T-cell (primary cell): ENCODE data around the gene NNT. TPM values are rescaled to one million over a fixed set of nuclear protein-coding genes. Genes with fewer than 3 reads are reported as not detected.

ENCODE experiments used
- ATAC-seq, 4 experiments: fragments of 200-7000 bp in 3 of 4; fragments of 150-1000 bp in 1 of 4; cut with Tn5 transposase; replicated peaks in 1 of 4; 1 replicate in 3 of 4; 2 replicates in 1 of 4; pipeline ENCODE4 v1.10.0; 2021; ENCODE audit warnings: moderate library complexity in 3 of 4, mild to moderate bottlenecking in 2 of 4, moderate number of reproducible peaks in 1 of 4
- CTCF ChIA-PET, 2 donors: fragments of 300-600 bp; sonication (Branson Sonifier 250); formaldehyde crosslinking; loops; one replicate each; lab custom pipeline; 2022; ENCODE audit warnings: antibody characterized with exemption in 2 of 2; lab: Charles Lee
- POLR2A ChIA-PET, 2 donors: fragments of 300-600 bp; sonication (Branson Sonifier 250); formaldehyde crosslinking; loops; one replicate each; lab custom pipeline; 2022; ENCODE audit warnings: antibody characterized with exemption in 2 of 2; lab: Charles Lee
- DNase-seq, 35 experiments: peaks; one replicate each; pipeline versions ENCODE4 v3.0.0 to v3.0.0-alpha.2; 2013 to 2023
- H3K27ac ChIP-seq: one replicate; pipeline ENCODE4 v1.5.1; 2013; ENCODE audit warnings: low read length
- H3K27me3 ChIP-seq, 2 experiments: replicated peaks in 1 of 2; 1 replicate in 1 of 2; 2 replicates in 1 of 2; pipeline versions ENCODE4 v1.6.1 to v1.7.0; 2013; ENCODE audit warnings: low read length in 1 of 2, mixed read lengths in 1 of 2; ENCODE audit not compliant: control insufficient read depth in 2 of 2, insufficient read depth in 2 of 2; ENCODE audit errors: extremely low read depth in 1 of 2
- H3K36me3 ChIP-seq, 2 donors: 1 replicate in 1 of 2; 2 replicates in 1 of 2; pipeline versions ENCODE4 v1.6.1 to v1.7.0; 2013; ENCODE audit warnings: low read length in 1 of 2; ENCODE audit not compliant: control insufficient read depth in 2 of 2, insufficient read depth in 1 of 2; ENCODE audit errors: extremely low read depth in 1 of 2
- H3K4me1 ChIP-seq, 2 experiments: 1 replicate in 1 of 2; 2 replicates in 1 of 2; pipeline versions ENCODE4 v1.6.1 to v1.7.0; 2013; ENCODE audit warnings: low read length in 2 of 2, mixed read lengths in 1 of 2; ENCODE audit not compliant: insufficient read depth in 2 of 2, control insufficient read depth in 1 of 2; ENCODE audit errors: extremely low read depth in 1 of 2
- H3K4me3 ChIP-seq, 2 donors: 1 replicate in 1 of 2; 2 replicates in 1 of 2; pipeline versions ENCODE4 v1.5.1 to v1.7.0; 2013; ENCODE audit warnings: mild to moderate bottlenecking in 2 of 2, low read length in 1 of 2, moderate library complexity in 1 of 2; ENCODE audit not compliant: control insufficient read depth in 1 of 2; ENCODE audit errors: extremely low read depth in 1 of 2
- H3K9me3 ChIP-seq: 2 replicates; pipeline ENCODE4 v1.7.0; 2013
- H3K27ac Mint-ChIP-seq, 2 donors: one replicate each; pipeline ENCODE4 v1.8.0; 2020 to 2021; ENCODE audit warnings: mild to moderate bottlenecking in 2 of 2, mixed read lengths in 2 of 2
- H3K27me3 Mint-ChIP-seq, 2 donors: one replicate each; pipeline ENCODE4 v1.8.0; 2021 to 2022; ENCODE audit warnings: mixed read lengths in 2 of 2
- H3K36me3 Mint-ChIP-seq: one replicate; pipeline ENCODE4 v1.8.0; 2021; ENCODE audit warnings: mixed read lengths
- H3K4me1 Mint-ChIP-seq, 3 donors: one replicate each; pipeline ENCODE4 v1.8.0; 2020 to 2022; ENCODE audit warnings: mixed read lengths in 3 of 3, mild to moderate bottlenecking in 1 of 3
- H3K4me3 Mint-ChIP-seq, 3 donors: one replicate each; pipeline ENCODE4 v1.8.0; 2020 to 2022; ENCODE audit warnings: mild to moderate bottlenecking in 3 of 3, mixed read lengths in 3 of 3, moderate library complexity in 3 of 3
- H3K9me3 Mint-ChIP-seq, 3 donors: one replicate each; pipeline ENCODE4 v1.8.0; 2020 to 2022; ENCODE audit warnings: mixed read lengths in 3 of 3
- WGBS: methylation state at CpG from one replicate; pipeline ENCODE4 v1.1.5; 2013; ENCODE audit warnings: missing lambda C conversion rate; ENCODE audit not compliant: insufficient coverage; 5-methylcytosine and 5-hydroxymethylcytosine counted together
- total RNA-seq, 35 experiments: library from RNA in 6 of 35; stranded (reverse) in 6 of 35; fragments of 120-200 nt in 1 of 35; gene quantifications; one replicate each; pipeline versions ENCODE4 v1.2.1 to v1.2.4 and lab custom pipeline; 2013 to 2026

The NNT gene
- total RNA-seq, 5 donors from 2014 or later (not counting 1 experiment from before 2014, with no cell fraction given): 49.3 to 56.3 (median 52.6) TPM

GRCh38 chr5:43627028-43627427 is 24.0 kb downstream of the NNT start:
- Histone ChIP-seq H3K27me3 (no peaks in the 10 kb centered on the region), H3K27ac (no peak overlapping the region), H3K4me1 (peaks cover 0 to 3% of the 10 kb centered on the region in 2 experiments), H3K4me3 (no peak overlapping the region), H3K9me3 (no peaks in the 10 kb centered on the region), H3K36me3 (peaks cover 2 to 28% of the 10 kb centered on the region in 2 donors)
- no peaks in the 10 kb centered on the region for H3K9me3 Mint-ChIP-seq
- ATAC-seq (peak in 1 of 4 experiments; percentile 38), DNase-seq (peak in 1 of 35 experiments; percentile 29)
- H3K27ac Mint-ChIP-seq: no peak overlapping the region
- ChIA-PET POLR2A (interaction anchor here in 1 of 2 donors (0.6 kb wide), 1 partner anchor 407 kb away, joined by 4 read pairs; no protein-coding TSS in a partner anchor), CTCF (no interaction called here)
- no peak overlapping the region for H3K4me3 Mint-ChIP-seq
- no peaks in the 10 kb centered on the region for H3K27me3 Mint-ChIP-seq
- peaks cover 19 to 24% (median 20%) of the 10 kb centered on the region in 3 donors for H3K4me1 Mint-ChIP-seq
- peaks cover 37% of the 10 kb centered on the region for H3K36me3 Mint-ChIP-seq
- WGBS: 93% methylated on average over 2 of the region's 2 CpGs

GRCh38 chr5:43631182-43631910 is 28.4 kb downstream of the NNT start:
- ATAC-seq (peak; percentile 54 to 84 (median 75)), DNase-seq (peak in 19 of 35 experiments; percentile 1 to 69 (median 9))
- no peak overlapping the region for H3K27ac ChIP-seq
- peaks cover 69% of the 10 kb centered on the region for H3K36me3 Mint-ChIP-seq
- WGBS: 100% methylated on average over 2 of the region's 5 CpGs
- no peak overlapping the region for H3K4me3 Mint-ChIP-seq
- H3K4me3 ChIP-seq: no peak overlapping the region
- H3K27me3 ChIP-seq: no peaks in the 10 kb centered on the region
- peaks cover 21 to 37% (median 32%) of the 10 kb centered on the region in 3 donors for H3K4me1 Mint-ChIP-seq
- H3K27ac Mint-ChIP-seq: no peak overlapping the region
- peaks cover 0 to 3% of the 10 kb centered on the region in 2 experiments for H3K4me1 ChIP-seq
- CTCF ChIA-PET: interaction anchor here (0.5 to 2.7 kb wide), 29 partner anchors 8 to 1803 kb away, joined by 3 to 11 read pairs (median 4); partner anchors contain the start of genes NNT (in 2 of the 2), C5orf34 (in 1 of the 2), HMGCS1 (in 1 of the 2) and TMEM267 (in 1 of the 2)
- H3K27me3 Mint-ChIP-seq: no peaks in the 10 kb centered on the region
- H3K9me3 ChIP-seq: no peaks in the 10 kb centered on the region
- peaks cover 2 to 52% of the 10 kb centered on the region in 2 donors for H3K36me3 ChIP-seq
- POLR2A ChIA-PET: interaction anchor here (0.6 to 1.4 kb wide), 5 partner anchors 28 to 560 kb away, joined by 3 to 5 read pairs (median 4); no protein-coding TSS in a partner anchor
- H3K9me3 Mint-ChIP-seq: no peaks in the 10 kb centered on the region

- H3K36me3 ChIP-seq: peaks cover 0 to 49% of the 10 kb centered on the region in 2 donors
- Mint-ChIP-seq H3K27ac (no peak overlapping the region), H3K27me3 (no peaks in the 10 kb centered on the region), H3K4me3 (no peak overlapping the region), H3K9me3 (no peaks in the 10 kb centered on the region), H3K36me3 (peaks cover 67% of the 10 kb centered on the region), H3K4me1 (peaks cover 23 to 38% (median 35%) of the 10 kb centered on the region in 3 donors)
- ChIA-PET POLR2A (no interaction called here), CTCF (no interaction called here)
- 100% methylated on average over 1 of the region's 2 CpGs for WGBS
- no peaks in the 10 kb centered on the region for H3K9me3 ChIP-seq
- no peak for ATAC-seq
- H3K4me3 ChIP-seq: no peak overlapping the region
- no peaks in the 10 kb centered on the region for H3K27me3 ChIP-seq
- H3K27ac ChIP-seq: no peak overlapping the region
- DNase-seq: no peak
- peaks cover 0 to 3% of the 10 kb centered on the region in 2 experiments for H3K4me1 ChIP-seq
These were observed 31.6 kb downstream of the NNT start for GRCh38 chr5:43634621-43635020.

DNA sequence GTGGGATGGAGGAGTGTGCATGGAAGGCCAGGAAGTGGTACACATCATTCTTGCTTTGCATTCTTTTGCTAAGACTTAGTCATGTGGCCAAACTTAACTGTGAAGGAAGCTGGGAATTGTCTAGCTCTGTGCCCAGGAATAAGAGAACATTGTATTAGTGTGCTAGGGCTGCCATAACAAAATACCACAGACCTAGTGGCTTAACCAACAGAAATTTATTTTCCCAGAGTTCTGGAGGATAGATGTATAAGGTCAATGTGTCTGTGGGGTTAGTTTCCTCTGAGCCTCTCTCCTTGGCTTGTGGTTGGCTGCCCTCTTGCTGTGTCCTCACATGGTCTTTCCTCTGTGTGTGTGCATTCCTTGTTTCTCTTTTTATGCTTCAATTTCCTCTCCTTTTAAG is 32.4 kb downstream of the NNT start:
- Mint-ChIP-seq H3K9me3 (no peaks in the 10 kb centered on the region), H3K4me1 (peaks cover 26 to 40% (median 35%) of the 10 kb centered on the region in 3 donors), H3K36me3 (peaks cover 62% of the 10 kb centered on the region), H3K27ac (no peak overlapping the region), H3K4me3 (no peak overlapping the region), H3K27me3 (no peaks in the 10 kb centered on the region)
- no peak for ATAC-seq
- Histone ChIP-seq H3K36me3 (peaks cover 0 to 45% of the 10 kb centered on the region in 2 donors), H3K27me3 (no peaks in the 10 kb centered on the region), H3K4me1 (peaks cover 0 to 3% of the 10 kb centered on the region in 2 experiments), H3K9me3 (no peaks in the 10 kb centered on the region), H3K4me3 (no peak overlapping the region), H3K27ac (no peak overlapping the region)
- CTCF ChIA-PET: no interaction called here
- POLR2A ChIA-PET: no interaction called here
- DNase-seq: no peak

DNA sequence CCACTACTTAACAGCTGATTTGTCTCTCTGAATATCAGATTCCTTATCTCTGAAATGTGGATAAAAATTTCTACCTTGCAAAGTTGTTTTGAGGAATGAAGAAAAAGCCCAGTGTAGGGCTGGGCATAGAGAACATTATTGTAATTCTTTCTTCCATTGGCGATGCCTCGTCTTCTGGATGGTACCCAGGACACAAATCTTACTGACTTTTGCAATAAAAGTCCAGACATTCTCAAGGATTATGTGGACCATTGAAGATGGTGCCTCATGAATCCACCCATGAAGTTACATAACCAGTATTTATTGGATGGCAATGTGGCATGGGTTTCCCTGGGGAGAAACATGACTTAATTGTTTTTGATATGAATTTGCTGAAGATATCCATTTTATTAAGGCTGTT is 33.1 kb downstream of the NNT start:
- peaks cover 0 to 40% of the 10 kb centered on the region in 2 donors for H3K36me3 ChIP-seq
- 100% methylated on average over 1 of the region's 2 CpGs for WGBS
- Mint-ChIP-seq H3K27ac (no peak overlapping the region), H3K27me3 (no peaks in the 10 kb centered on the region), H3K36me3 (peaks cover 60% of the 10 kb centered on the region), H3K4me3 (no peak overlapping the region), H3K4me1 (peaks cover 21 to 35% (median 32%) of the 10 kb centered on the region in 3 donors), H3K9me3 (no peaks in the 10 kb centered on the region)
- no peak overlapping the region for H3K27ac ChIP-seq
- H3K4me3 ChIP-seq: no peak overlapping the region
- peaks cover 0 to 3% of the 10 kb centered on the region in 2 experiments for H3K4me1 ChIP-seq
- ATAC-seq (no peak), DNase-seq (no peak)
- CTCF ChIA-PET: interaction anchor here in 1 of 2 donors (1.5 kb wide), 1 partner anchor 11 kb away, joined by 3 read pairs; no protein-coding TSS in a partner anchor
- no peaks in the 10 kb centered on the region for H3K27me3 ChIP-seq
- POLR2A ChIA-PET: no interaction called here
- no peaks in the 10 kb centered on the region for H3K9me3 ChIP-seq

- no peaks in the 10 kb centered on the region for H3K27me3 ChIP-seq
- H3K9me3 ChIP-seq: no peaks in the 10 kb centered on the region
- Mint-ChIP-seq H3K27ac (no peak overlapping the region), H3K36me3 (peaks cover 58% of the 10 kb centered on the region), H3K4me3 (no peak overlapping the region), H3K9me3 (no peaks in the 10 kb centered on the region), H3K27me3 (no peaks in the 10 kb centered on the region), H3K4me1 (peaks cover 26 to 38% (median 29%) of the 10 kb centered on the region in 3 donors)
- H3K4me1 ChIP-seq: no peaks in the 10 kb centered on the region
- POLR2A ChIA-PET: interaction anchor here in 1 of 2 donors (0.6 kb wide), 1 partner anchor 16 kb away, joined by 4 read pairs; no protein-coding TSS in a partner anchor
- H3K4me3 ChIP-seq: no peak overlapping the region
- H3K36me3 ChIP-seq: peaks cover 0 to 35% of the 10 kb centered on the region in 2 donors
- CTCF ChIA-PET: interaction anchor here in 1 of 2 donors (1.0 to 1.5 kb wide), 2 partner anchors 11 to 12 kb away, joined by 3 to 4 read pairs; no protein-coding TSS in a partner anchor
- no peak for DNase-seq
- no peak overlapping the region for H3K27ac ChIP-seq
- ATAC-seq: no peak
- no CpG with 5 or more reads among the region's 1 CpG for WGBS
These were observed 34.4 kb downstream of the NNT start for GRCh38 chr5:43637416-43637815.
